ENCODE data around the gene CDKL5.

DNA sequence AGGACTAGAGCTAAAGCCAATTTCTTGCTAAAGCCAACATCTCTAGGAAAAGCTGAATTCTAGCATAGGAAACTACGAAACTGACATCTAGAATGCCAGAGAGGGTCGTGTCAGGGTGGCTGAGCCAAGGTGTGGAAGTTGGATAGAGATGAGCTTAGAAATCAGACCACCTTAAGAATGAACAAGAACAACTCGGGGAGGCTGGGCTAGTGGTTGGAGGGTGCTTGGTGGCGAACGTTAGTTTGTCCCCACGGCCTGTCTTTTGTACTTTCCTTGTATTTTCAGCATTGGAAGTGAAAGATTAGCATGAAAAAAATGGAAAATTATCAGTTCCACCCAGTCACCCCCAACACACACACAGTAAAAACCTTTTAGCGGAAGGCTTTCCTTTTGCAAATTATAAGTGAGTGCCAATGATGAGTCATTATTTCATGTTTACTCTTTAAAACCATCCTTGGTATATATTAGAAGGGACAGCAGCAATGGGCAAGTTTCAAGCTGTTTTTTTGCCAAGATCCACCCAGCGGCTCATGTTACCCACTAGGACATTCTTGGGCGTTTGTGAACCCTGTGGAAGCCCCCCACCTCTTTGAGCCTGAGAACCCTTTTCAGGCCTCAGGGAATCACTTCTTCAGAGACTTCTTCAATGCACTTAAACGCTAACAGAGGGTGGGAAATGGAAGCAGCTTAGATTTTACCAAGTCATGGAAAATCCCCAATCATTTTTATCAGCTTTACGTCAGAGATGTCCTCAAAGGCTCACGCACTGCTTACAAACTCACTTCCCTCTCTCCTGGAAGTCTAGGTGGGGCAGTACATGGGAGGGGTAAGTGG lies 277.2 kb downstream of the CDKL5 start:
- TF ChIP-seq CTCF (IDR thresholded peaks at IDR 0.05) = no peak
- no peak for TF ChIP-seq EZH2 (IDR thresholded peaks at IDR 0.05; ENCODE audit: borderline replicate concordance, insufficient read depth, low read depth, low read length, poor library complexity, severe bottlenecking)

Measured in B cell (primary cell).